GM21528 (cell line): ENCODE results near the gene SLC2A4.

Source experiments
- ATAC-seq: cut with Tn5 transposase; IDR thresholded peaks from one replicate; pipeline ENCODE4 v1.9.1; 2021; ENCODE audit warnings: mild to moderate bottlenecking, moderate library complexity; ENCODE audit not compliant: unreplicated experiment, low FRiP score

The SLC2A4 gene

DNA sequence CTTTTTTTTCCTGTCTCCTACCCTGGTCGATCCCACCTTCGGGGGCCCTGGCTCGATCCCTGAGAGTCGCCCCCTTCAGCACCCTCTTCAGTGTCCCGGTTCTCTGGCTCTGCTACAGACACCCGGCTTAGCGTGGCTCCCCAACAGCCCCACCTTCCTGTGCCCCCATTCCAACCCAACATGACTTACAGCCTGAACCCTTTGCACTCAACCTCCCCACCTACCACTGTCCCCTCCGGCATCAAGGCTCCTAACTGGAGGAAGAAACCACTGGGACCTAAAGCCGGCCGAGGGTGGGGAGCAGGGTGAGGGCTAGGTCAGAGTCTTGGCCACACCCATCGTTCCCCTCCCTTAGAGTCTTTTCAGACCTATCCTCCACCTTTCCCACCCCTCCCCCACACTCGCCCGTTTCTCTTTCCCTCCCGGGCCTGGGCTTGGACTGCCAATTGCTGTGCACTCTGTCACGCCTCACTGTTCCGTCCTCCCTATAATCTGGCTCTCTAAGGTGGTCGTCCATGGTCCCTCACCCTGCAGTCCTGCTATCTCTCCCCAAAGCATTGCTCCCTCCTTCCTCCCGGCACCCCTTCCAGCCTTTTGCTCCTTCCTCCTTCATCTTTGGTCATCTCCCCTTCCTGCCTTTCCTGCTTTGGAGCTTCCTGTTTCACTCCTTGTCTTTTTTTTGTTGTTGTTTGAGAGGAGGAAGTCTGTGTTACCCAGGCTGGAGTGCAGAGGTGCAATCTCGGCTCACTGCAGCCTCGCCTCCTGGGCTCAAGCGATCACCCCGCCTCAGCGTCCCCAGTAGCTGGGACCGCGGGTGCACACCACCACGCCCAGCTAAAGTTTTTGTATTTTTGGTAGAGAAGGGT, 18.4 kb upstream of the SLC2A4 start:
- no peak for ATAC-seq

DNA sequence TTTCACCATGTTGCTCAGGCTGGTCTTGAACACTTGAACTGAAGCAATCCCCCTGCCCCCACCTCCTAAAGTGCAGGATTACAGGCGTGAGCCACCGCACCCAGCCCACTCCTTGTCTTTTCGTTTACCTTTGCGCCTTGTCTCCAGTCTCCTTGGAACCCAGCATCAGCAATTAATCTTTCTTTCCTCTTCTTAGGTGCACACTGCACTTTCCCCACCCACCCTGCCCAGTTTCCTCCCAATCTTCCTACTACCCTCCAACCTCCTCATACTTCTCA, 17.8 kb upstream of the SLC2A4 start:
- no peak for ATAC-seq

DNA sequence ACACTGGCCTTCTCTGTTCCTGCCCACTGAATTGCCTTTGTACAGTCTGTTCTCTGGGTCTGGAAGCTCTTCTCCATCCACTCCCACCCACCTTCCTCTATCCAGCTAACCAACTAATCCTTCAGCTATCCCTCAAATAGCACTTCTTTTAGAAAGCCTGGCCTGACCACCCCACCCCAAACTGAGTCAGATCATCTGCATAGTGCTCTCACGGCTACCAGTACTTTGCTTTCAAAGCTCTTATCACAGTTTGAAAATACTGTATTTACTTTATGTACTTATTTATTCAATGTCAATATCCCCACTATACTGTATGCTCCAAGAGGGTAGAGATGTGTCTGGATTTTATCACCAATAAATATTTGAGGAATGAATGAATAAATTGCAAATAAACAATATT, 14.7 kb upstream of the SLC2A4 start:
- no peak for ATAC-seq

DNA sequence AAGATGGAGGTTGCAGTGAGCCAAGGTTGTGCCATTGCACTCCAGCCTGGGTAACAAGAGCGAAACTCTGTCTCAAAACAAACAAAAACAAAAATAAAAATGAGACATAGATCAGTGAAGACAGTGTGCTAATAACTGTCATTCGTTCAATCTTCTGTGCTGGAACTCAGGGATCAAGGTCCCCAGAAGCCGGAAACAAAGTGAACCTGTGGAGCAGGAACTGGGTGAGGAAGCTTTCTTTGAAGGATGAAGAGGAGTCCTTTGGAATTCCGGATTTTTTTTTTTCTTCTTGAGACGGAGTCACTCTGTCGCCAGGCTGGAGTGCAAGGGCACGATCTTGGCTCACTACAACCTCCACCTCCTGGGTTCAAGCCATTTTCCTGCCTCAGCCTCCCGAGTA, 2.1 kb upstream of the SLC2A4 start:
- no peak for ATAC-seq

DNA sequence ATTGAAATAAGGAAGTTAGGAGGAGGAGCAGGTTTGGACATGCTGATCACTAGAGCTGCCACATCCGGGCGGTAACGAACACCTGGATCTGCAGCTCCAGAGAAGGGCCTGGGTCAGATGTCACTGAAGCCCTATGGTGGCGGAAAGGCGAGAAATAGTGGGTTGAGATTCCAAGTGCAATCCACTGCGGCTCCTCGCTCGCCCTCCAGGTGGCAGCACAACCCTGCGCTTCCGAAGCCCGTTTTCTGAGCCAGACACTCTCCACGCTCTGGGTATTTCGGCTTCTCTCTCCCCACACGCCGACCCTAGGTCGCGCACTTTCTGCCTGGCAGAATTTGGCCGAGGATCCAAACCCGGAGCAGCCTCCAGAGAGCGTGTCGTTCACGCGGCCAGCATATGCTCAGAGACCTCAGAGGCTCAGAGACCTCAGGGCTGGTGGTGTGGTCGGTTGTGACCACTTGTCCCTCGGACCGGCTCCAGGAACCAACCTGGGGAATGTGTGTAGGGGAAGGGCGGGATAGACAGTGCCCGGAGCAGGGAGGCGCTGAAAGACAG, 922 bp upstream of the SLC2A4 start:
- no peak for ATAC-seq

DNA sequence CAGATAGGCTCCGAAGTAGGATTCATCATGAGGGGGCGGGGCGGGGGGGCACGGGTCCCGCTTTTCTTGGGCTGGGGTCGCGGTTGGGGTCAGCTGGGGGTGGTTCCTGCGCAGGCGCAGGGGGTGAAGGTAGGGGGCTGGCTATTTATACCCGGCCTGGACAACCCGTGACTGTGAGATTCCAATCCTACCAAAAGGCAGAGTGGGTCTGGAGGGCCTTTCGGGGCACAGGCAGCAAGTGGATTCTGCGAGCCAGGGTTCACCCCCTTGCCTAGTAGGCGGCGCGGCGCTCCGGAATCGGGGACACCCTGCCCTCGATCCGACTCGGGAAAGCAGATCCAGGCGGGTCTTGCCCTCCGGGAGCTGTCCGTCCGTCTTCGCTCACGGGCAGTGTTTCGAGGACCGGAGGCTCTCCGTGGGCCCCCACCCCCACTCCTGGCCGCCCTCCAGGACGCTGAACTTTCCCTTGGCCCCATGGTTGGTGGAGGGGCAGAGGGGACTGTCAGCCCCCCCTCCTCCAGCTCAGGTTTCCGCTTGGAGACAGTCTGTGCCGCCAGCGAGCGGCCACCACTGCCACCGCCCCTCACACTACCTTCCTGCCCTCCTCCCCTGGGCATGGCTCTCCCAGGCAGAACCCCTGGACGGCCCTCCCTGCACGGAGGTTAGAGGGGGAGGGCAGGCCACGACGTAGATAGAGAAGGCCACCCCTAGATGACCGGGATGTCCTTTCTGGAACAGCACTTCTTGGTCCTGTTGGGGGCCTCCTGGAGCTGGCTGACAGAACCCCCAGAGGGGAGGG, 634 bp downstream of the SLC2A4 start:
- ATAC-seq = no peak

DNA sequence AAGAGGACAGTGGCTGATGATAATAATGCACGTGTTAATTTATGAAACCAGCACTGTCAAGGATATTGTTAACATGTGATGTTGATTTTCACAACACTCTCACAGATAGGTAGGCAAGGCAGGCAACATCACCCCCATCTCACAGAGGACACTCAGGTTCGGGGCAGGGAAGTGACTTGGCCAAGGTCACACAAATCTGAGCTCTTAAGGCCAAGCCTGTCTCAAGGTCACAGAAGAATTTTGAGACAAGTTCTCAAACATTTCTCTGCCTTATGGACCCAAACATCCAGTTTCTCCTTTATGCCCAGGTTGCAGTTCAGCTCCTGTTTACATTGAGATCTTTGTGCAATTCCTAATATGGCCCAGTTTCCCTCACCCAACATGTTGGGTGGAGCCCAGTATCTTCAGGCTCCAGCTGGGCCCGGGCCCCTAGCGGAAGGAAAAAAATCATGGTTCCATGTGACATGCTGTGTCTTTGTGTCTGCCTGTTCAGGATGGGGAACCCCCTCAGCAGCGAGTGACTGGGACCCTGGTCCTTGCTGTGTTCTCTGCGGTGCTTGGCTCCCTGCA, 1.3 kb downstream of the SLC2A4 start:
- ATAC-seq = no peak

DNA sequence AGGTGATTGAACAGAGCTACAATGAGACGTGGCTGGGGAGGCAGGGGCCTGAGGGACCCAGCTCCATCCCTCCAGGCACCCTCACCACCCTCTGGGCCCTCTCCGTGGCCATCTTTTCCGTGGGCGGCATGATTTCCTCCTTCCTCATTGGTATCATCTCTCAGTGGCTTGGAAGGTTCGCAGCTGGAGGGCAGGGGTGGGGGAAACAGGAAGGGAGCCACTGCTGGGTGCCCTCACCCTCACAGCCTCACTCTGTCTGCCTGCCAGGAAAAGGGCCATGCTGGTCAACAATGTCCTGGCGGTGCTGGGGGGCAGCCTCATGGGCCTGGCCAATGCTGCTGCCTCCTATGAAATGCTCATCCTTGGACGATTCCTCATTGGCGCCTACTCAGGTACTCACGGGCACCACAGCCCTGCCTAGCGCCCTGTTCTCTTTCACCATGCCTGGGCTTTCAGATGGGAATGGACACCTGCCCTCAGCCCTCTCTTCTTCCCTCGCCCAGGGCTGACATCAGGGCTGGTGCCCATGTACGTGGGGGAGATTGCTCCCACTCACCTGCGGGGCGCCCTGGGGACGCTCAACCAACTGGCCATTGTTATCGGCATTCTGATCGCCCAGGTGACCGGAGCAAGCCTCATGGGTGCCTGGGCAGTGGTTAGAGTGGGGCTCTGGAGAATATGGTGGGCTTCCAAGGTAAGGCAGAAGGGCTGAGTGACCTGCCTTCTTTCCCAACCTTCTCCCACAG, 2.1 kb downstream of the SLC2A4 start:
- no peak for ATAC-seq

DNA sequence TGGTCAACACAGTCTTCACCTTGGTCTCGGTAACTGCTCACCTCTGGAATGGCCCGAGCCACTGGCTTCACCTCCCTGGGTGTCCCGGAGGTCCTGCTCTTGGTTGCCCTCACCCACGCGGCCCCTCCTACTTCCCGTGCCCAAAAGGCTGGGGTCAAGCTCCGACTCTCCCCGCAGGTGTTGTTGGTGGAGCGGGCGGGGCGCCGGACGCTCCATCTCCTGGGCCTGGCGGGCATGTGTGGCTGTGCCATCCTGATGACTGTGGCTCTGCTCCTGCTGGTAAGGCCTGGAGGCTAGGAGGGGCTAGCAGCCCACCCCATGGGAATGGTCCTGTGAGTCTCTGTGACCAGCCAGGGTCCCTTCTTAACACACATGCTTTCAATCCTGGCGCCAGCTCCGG, 3.4 kb downstream of the SLC2A4 start:
- ATAC-seq = no peak

DNA sequence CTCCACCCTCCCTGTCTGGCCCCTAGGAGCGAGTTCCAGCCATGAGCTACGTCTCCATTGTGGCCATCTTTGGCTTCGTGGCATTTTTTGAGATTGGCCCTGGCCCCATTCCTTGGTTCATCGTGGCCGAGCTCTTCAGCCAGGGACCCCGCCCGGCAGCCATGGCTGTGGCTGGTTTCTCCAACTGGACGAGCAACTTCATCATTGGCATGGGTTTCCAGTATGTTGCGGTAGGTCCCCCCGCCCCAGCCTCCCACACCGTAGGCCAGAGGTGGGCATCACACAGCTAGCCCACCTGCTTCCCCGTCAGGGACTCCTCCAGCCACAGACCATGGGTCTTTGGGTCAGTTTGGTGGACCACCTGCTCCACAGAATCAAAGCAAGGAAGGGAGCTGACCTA, 4.2 kb downstream of the SLC2A4 start:
- ATAC-seq = no peak

DNA sequence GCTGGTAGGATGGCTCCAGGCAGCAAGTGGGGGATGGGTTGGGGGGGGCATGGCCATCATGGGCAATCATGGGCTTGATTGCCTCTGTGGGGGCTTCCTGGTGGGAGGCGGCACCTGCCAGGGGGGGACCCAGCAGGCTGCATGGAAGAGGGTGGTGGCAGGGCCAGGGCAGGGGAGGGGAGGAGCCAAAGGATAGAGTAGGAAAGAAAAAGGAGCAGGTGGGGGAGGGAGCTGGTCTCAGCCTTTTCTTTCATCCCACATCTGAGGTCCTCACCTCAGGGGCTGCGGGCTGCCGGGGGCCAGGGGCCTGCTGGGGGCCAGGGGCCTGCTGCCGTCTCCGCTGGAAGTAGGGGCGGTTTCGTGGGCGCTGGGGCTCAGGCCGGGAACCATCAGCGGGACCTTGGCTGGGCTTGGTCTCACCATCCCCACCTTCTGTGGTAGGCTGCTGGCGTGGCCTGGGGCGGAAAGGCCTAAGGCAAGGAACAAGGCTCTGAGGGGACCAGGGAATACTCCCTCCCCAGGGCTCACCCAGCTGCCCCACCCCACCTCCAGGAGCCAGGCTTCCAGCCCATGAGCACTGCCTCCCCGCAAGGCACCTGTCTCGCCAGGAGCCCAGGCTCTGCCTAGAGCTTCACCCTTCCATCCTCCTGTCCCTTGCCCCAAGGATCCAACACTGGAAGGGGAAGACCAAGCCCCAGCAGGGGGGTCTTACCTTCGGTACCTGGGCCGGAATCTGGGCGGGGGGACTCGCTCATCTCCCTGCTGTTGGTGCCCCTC, 7.9 kb downstream of the SLC2A4 start:
- ATAC-seq = no peak

DNA sequence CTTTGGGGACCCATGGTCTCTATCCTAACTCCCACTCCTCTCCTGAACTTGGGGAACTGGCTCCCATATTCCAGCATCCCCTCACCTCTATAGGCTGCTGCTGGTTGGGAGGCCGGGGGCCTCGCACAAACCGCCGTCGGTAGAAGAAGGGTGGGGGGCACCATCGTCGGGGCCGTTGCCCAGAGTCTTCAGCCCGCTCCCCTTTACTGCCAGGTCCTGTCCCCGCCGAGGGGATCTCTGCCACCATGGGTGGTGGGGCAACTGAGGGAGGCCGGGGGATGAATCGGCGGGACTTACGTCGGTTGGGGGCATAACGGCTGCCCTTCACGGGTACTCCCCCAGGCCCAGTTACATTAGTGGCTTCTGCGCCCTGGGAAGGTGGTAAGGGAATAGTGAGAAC, 8.6 kb downstream of the SLC2A4 start:
- no peak for ATAC-seq

DNA sequence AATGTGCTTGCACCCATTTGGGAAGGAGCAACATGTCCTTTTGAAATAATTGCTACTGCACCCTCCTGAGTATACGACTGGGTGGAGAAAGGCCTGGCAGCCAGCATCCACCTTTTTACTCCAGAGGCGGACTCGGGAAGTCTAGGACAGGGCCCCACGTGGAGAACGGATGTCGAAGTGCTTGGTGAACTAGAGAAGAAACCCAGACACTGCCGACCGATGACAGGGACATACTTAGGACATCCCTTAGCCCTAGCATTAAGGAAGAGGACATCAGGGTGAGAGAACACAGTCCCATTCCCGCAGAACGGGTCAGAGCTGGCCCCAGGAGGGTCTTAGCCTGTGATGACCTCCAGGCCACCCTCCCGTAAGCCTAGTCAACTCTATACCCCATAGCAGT, 9.2 kb downstream of the SLC2A4 start:
- no peak for ATAC-seq

DNA sequence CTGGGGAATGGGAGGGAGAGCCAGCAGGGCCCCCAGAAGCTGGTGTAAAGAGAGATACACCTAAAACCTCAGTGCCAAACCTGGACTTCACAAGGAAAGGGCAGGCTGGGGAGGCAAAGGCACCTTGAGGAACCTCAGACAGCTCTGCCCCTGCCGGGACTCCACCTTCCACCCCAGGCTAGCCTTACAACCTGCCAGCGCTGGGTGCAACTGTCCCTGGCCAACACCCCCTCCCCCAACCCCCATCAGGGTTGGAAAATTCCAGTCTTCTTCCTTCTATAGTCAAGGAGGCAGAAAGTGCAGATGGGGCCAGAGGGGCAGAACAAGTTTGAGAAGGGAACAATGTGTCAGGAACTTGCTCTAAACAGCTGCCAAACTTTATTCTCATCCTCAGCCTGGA, 10.7 kb downstream of the SLC2A4 start:
- no peak for ATAC-seq

DNA sequence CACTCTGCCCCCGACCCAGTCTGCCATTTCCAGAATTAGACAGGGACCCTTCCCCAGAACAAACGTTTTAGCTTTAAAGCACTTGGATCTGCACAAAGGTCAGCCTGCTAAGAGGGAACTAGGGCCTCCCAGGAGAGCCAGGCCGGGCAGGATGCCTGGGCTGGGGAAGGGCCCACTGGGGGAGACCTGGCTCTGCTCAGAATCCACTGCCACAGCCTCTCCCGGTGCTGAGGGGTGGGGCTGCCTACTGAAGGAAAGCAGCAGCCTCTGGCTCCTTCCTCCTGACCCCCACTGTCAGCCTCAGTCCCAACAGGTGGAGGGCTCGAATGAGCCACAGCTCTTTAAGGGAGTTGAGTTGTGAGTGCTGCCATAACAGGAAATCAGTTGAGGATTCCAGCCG, 11.2 kb downstream of the SLC2A4 start:
- ATAC-seq = no peak

DNA sequence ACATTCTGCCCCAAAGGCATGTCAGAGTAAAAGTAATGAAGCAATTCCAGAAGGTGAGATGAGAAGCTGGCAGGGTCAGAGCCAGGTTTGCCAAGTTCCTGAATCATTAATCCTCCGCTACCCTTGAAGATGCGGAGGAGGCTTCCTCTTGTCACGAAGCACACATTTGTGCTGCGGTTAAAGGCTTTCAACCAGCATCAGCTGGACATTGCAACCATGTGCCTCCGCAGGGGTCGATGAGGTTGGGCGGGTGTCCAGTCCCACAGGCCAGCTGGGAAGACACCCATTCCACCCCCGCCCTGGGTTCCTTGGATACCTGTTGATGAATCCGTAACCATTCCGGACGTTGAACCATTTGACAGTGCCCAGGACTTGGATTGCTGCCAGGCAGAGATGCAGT, 11.6 kb downstream of the SLC2A4 start:
- no peak for ATAC-seq

DNA sequence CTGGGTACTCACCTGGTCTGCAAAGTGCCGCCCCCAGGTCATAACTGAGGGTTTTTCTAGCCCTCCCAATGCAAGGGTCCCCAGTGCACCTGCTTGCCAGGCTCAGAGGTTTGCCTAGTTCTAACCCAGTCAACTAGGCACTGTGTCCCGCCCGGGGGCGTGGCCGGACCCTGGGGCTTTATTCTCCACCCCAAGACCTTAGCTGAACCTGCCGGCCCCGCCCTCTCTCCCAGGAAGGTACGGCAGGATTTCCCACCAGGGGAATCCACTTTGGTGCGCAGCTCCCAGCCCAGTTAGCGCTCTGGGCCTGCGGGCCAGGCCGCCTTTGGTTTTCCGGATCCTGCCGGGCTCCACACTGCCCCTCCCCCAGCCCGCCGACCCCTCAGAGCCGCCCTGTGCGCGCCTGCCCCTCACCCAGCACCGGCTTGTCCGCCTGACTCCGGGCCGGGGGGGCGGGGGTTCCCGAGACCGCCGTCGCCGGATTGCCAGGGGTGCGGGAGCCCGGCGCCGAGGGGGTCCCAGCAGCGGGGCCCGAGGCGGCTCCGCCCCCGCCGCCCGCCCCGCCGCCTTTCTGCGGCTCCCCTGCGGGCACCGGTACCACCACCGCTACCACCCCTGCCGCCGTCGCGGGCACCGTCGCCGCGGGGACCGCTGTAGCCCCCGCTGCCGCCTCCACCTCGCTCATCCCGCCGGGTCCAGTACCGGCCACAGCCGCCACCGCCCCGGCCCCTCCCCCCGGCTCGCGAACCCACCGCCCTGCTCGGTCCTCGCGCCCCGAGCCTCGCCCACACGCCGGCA, 12.5 kb downstream of the SLC2A4 start:
- no peak for ATAC-seq

DNA sequence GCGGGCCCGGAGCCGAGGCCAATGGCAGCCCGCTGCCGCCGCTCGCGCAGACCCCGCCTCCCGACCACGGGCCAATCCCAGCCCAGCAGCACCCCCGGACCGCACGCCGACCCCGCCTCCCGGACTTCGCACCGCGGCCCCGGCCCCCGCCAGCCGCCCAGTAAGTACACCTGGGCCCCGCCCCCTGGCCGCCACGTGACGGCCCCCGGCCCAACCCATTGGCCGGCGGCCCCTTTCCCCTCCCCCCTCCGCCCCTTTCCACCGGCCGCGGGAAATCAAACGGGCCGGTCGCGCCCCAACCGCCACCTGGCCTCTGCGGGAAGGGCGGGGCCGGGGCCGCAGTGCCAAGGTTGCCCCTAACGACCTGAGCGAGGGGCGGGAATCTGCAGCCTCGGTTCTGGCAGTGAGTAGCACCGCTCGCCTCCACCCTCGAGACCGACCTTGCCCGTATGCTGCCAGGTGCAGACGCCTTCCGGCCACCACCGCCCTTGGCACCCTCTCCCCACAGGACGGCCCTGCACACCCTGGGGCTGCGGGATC, 13.2 kb downstream of the SLC2A4 start, which contains the start of gene YBX2:
Gene YBX2 (minus strand): TSS at position 26 of the 540 bp plus-strand sequence. CDS start 139 bp downstream, outside the sequence.
- ATAC-seq = no peak
